NCI-H1105 treated with DMSO at 0.1 percent for 48 hours (cell line): Measurements from ENCODE around the gene TBCB.
"Not testable (repeated sequence)": the region's sequence is repeated elsewhere in the genome, so short reads cannot be mapped to it uniquely, and the experiment has no call there.

Experiments
- DNase-seq: peaks from one replicate; lab custom pipeline; 2025; lab: John Stamatoyannopoulos, UW

The TBCB gene

DNA sequence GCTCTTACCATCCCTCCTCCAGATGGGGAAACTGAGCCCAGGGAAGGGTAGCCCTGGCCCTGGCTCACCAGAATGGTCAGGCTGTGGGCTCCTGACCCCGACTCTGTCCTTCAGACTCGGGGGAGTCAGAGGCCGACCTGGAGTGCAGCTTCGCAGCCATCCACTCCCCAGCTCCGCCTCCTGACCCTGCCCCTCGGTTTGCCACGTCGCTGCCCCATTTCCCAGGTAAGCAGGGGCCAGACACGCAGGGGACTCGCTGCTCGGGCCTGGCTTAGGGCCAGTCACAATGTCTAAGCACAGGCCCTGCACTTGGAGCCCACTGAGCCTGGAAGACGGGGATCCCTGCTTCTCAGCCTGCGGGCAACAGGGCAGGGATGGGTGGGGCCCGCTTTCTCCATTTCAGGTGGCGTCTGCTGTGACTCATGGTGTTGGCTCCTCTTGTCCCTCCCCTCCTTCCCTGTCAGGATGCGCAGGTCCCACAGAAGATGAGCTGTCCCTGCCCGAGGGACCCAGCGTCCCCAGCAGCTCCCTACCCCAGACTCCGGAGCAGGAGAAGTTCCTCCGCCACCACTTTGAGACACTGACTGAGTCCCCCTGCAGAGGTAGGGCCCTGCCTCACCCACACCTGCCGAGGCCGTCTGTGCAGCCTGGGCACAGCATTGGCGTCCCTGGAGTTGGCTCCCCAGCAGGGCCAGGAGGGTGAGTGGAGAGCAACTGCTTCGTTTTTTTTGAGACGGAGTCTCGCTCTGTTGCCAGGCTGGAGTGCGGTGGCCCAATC, 13.5 kb upstream of the TBCB start:
- DNase-seq: no peak

DNA sequence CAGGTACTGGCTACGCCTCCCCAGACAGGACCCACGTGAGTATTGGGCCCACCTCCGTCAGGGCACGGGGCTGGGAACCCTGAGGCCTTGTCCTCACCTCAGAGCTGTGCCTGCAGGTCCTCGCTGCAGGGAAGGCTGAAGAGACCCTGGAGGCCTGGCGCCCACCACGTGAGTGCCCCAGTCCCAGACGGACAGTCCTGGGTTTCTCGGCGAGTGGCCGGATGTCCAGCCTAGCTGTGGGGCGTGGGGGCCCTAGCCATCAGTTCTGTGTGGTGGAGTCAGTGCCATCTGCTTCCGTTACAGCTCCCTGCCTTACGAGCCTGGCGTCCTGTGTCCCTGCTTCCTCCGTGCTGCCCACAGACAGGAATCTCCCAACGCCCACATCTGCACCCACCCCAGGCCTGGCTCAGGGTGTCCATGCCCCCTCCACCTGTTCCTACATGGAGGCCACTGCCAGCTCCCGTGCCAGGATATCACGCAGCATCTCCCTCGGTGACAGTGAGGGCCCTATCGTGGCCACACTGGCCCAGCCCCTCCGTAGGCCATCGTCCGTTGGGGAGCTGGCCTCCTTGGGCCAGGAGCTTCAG, 12.1 kb upstream of the TBCB start:
- DNase-seq: no peak

DNA sequence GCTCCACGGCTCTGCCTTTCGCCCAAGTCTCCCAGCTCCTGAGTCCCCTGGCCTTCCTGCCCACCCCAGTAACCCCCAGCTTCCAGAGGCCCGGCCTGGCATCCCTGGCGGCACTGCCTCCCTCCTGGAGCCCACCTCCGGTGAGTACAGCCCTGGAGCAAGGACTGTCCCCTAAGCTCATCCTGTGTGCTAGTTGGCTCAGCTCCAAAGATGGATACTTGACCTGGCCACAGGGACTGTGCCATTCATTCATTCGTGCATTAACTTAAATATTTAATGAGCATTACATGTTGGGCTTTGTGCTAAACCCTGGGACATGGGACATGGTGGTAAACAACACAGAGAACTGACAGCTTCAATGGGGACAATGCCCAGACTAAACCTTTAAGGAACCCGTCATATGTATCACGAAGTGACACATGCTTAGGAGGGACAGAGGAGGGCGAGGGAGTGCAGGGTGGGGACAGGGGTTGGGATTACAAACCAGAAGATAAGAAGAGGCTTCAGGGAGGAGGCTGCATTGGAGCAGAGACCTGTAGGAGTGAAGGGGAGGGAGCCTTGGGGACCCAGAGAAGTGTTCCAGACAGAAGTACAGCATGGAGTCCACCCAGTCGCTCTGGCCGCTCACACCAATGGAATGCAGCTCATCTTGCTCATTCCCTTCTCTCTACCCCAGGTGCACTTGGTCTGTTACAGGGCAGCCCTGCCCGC, 11.3 kb upstream of the TBCB start:
- DNase-seq: no peak

DNA sequence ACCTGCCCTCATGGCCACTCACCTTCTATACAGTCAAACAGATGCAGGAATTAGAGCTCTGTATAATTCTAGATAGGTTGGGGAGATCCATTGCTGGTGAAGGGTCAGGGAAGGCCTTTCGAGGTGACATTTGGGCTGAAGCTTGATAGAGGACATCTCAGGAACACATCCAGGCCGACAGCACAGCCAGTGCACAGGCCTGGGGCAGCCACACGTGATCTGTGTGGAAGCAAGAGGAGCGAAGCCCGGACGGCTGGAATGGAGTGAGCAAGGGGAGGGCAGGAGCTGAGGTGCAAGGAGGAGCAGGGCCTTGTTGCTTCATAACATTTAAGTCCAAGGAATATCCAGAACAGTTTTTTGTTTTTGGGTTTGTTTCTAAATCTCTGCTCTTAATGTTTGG, 8.8 kb upstream of the TBCB start:
- no peak for DNase-seq

DNA sequence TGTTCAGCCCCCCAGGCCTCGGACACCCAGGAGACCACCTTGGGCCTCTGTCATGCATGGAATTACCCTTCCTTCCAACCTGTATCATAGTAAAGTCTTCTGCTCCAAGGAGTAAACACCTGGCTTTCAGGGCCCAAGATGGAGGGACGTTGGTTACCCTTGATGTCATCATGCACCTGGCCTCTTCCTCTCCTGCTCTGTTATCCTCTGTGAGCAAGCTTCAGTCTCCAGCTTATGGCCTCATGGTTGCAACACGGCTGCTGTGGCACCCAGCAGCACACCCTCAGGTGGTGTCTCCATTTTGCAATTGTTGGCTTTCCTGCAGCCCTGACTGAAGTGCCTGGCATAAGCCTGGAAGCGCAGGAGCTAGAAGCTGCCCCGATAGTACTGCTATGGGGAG, 8.3 kb upstream of the TBCB start:
- DNase-seq: no peak

DNA sequence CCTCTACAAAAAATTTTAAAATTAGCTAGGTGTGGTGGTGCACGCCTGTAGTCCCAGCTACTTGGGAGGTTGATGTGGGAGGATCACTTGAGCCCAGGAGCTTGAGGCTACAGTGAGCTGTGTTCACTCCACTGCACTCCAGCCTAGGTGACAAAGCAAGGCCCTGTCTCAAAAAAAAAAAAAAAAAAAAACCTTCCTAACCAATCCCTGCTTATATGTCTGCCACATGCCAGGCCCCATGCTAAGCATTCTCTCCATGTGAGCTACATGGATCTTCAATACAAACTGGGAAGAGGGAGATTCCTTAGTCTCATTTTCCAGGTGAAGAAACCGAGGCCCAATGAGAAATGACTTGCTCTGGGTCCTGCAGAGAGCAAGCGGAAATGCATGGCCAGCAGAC, 6.6 kb upstream of the TBCB start:
- no peak for DNase-seq

DNA sequence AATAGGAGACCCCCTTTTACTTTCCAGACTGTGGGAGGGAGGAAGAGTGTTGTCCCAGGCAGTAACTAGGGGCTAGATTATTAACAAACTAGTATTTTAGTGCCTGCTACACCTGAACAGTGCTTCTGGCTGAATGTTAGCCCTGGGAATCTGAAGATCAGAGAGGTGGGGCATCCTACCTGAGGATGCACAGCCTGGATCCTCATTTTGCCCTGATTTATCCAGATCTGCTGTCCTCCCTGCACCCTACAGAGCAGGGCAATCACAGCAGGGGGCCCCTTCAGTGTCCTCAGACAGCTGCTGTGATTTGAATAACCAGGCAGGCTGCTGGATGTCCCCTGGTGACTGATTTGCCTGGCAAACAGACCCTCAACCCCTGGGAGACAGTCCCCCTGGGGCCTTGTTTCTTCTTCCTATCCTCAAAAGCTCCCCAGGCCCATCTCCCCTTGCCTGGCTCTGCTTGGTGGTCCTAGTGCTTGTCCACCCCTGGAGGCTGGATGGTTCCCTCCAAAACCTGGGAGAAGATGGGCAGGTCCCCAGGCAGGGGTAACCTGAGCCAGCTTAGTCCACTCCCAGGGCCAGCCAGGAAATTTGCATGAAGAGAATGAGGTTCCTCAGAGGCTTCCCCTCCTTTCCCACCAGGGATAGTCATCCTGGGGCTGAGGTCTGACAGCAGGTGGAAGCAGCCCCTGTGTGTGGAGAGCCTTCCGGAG, 4.6 kb upstream of the TBCB start, which contains the start of gene OVOL3:
Gene OVOL3 (plus strand): TSS at position 657 of the 713 bp plus-strand sequence. CDS start 60 bp downstream, outside the sequence.
- DNase-seq: no peak

DNA sequence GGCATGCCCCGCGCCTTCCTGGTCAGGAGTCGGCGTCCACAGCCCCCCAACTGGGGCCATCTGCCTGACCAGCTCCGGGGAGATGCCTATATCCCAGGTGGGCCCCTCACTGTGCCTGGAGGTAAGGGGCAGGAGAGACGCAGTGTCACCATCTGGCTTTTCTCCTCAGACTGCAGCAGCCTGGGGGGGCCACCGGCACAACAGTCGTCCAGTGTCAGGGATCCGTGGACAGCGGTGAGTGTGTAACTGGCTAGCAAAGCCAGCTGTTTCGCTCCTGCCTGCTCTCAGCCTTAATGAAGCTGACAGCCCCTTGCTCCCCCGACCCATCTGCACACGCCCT, 4.1 kb upstream of the TBCB start:
- no peak for DNase-seq

DNA sequence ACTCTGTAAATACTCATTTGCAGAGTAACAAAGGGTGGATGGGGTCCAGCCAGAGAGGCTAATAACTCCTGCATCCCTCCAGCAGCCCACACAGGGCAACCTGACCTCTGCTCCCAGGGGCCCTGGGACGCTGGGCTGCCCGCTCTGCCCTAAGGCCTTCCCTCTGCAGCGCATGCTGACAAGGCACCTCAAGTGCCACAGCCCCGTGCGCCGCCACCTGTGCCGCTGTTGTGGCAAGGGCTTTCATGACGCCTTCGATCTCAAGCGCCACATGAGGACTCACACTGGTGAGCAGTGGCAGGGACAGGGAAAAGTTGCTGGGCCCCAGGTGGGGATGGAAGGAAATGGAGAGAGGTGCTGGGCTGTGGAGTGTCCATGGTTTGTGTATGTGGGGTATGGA, 2.6 kb upstream of the TBCB start:
- DNase-seq: no peak

DNA sequence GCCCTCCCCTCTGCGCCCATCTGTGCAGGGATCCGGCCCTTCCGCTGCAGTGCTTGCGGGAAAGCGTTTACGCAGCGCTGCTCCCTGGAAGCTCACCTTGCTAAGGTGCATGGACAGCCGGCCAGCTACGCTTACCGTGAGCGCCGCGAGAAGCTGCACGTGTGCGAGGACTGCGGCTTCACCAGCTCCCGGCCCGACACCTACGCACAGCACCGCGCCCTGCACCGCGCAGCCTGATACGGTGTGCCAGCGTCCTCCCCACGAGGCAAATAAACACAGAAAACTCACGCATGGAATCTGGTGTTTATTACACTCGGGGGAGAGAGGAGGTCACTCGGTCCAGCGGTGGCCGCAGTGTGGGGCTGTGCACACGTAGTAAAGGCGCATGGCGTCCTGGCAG, 1.8 kb upstream of the TBCB start:
- no peak for DNase-seq

DNA sequence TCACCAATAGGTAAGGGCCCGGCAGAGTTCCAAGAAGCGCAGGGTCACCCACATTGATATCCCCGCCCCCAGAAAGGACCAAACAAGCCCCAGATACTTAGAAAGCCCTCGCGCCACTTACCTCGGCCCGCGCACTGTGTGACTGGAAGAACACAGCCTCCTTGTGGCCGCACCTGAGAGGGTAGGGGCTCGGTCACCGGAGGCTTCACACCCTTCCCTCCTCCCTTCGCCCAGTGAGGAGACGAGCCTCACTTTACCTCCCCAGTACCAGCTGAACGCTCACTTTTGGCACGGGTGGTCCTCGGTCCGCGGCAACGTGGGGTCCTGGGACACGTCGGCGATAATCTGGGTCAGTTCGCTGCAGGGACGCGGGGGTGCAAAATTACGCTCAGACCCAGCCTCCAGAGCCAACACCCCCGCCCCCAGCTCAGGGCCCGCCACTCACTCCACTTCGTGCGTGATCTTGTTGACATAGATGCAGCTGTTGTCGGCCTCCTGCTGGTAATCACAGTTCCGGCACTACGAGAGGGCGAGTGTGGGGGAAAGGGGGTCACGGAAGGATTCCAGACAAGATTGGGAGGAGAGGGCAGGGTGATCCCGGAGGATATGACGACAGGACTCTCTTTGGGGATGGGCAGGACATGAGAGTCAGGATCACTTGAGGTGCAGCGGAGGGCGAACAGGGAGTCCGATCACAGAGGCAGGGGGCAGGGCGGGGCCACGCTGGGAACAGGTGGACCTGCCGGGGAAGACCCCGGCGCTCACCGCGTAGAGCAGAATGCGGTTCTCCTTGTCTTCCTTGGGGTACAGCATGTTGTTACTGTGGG, 1.2 kb upstream of the TBCB start:
- peak; percentile 50 for DNase-seq

DNA sequence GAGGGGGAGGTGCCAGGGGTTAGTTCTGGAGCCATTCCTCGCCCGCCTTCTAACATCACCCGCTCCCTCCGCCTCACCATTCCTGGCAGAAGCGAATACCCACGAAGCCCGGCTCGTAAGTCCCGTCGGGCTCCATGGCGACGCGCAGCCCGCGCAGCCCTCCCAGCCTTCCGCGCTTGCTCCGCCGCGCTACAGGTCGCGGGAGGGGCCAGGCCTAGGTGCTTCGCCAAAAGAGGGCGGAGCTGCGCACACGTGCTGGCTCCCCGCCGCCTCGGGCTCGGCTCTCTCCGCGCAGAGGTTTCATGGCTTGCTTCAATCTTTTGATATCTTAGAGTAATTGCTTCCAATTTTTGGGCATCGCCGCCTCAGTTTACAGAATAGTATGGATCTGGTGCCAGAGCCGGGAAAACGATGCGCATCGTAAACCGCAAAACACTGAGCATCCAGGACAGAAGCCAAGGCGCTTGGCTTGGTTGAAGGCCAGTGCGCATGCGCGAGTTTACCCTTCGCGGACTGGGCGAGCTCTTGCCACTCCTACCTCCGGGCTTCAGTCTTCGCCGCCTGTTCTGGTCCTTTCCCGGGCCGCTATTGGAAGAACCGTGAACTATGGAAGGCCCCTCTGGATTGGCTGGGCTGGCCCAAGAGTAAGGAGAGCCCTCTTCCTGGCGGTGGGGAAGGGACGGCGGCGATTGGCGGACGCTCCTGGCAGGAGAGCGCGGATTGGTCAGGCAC, 381 bp upstream of the TBCB start, which contains the start of gene POLR2I:
Gene POLR2I (minus strand): TSS at position 155 of the 732 bp plus-strand sequence. CDS start 19 bp downstream, at position 136.
- DNase-seq: peak; percentile 99

DNA sequence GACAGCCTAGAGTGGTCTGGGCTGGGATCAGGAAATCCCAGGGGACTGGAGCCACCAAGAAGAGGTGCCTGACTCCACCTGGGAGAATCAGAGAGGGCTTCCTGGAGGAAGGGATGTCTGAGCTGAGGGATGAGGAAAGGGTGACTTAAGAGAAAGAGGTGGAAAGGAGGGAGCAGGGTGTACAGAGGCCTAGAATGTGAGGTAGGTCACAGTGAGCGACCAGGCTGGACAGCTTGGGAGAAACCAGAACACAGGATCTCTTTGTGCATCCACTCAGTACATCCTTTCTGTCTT, 1.0 kb downstream of the TBCB start:
- DNase-seq: no peak

DNA sequence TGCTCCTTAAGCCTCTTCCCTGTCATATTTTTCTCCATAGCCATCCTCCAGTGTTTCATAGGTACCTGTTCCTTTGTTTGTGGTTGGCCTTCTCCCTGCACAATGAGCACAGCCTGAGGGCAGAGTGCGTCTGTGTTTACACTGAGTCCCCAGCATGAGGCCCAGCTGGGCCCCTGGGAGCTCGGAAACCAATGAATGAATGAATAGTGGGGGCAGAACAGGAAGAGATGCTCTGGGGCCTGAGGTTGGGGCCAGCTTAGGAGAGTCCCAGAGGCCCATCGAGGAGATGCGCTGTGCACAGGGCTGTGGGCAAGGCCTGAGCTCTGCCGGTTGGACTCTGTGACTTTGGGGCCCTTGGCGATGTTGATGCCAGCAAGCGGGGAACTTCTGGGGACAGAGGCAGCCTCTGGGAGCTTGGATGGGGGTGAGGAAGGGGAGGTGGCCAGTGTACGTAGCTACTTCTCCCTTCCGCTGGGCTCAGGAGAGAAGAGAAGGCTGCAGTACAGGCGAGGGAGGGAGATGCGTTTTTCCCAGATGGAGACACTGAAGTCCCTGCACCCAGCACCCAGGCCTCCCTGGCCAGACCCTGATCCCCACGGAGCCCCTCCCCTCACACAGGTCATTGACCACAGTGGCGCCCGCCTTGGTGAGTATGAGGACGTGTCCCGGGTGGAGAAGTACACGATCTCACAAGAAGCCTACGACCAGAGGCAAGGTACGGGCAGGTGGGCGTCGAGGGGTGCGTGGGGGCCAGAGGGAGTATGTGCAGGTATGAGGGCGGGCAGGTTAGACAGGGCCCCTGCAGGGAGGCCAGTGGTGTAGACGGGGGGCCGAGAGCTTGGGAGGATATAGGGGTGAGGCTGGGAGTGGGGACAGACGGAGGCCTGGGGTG, 5.1 kb downstream of the TBCB start:
- DNase-seq: no peak

DNA sequence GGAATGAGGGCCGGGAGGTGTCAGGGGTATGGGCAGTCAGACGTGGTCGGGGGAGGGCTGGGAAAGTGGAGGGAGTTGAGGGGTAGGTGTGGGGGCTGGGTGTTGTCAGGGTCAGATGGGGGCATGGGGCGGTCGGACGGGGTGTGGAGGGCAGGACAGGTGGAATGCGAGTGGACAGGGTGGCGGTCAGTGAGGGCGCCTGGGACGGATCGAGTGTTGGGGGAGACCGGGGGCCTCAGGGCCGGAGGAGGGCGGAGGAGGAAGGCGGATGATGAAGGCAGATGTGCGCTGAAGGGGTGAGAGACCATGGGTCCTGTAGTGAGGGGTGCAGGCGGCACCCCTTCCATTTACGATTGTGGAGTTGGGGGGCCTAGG, 5.7 kb downstream of the TBCB start:
- DNase-seq: no peak

DNA sequence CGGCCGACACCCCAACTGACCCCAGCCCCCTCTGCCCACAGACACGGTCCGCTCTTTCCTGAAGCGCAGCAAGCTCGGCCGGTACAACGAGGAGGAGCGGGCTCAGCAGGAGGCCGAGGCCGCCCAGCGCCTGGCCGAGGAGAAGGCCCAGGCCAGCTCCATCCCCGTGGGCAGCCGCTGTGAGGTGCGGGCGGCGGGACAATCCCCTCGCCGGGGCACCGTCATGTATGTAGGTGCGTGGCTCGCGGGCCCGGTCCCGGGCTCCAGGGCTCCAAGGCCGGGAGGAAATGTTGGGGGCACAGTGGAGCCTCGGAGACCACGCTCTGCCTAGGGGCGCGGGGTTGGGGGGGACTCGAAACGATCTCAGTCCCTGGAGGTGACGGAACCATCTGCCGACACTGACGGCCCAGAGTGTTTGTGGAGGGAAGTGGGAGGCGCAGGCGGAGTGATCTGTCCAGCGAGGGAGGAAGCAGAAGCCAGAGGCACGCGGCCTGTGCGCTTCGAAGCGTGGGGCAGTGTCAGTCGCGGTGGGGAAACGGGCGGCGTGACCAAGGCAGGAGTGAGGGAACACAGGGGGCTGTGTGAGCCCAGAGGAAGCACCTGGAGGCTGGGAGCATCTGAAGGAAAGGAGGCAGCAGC, 6.3 kb downstream of the TBCB start:
- no peak for DNase-seq

DNA sequence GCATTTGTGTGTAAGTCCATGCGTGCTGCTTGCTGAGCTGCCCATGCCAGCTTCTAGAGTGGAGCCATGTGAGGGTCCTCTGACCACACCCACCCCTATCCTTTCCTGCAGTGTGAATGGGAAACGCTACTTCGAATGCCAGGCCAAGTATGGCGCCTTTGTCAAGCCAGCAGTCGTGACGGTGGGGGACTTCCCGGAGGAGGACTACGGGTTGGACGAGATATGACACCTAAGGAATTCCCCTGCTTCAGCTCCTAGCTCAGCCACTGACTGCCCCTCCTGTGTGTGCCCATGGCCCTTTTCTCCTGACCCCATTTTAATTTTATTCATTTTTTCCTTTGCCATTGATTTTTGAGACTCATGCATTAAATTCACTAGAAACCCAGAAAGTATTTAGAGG, 10.3 kb downstream of the TBCB start:
- DNase-seq: no peak

DNA sequence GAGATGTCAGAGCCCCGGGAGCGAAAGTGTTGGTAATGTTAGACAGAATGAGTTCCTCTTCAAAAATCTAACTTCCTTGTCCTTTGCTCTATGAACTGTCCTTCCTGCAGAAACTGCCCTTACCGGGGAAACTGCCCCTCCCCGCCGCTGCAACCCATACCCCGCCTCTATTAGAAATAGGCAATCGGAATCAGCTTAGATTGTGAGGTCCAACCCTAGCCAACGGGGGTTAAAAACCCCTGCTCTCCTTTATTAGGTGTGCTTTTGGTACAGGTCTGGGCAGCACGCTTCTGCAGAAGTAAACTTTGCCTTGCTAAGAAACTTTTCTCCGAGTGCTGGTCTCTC, 13.1 kb downstream of the TBCB start:
- DNase-seq: no peak

DNA sequence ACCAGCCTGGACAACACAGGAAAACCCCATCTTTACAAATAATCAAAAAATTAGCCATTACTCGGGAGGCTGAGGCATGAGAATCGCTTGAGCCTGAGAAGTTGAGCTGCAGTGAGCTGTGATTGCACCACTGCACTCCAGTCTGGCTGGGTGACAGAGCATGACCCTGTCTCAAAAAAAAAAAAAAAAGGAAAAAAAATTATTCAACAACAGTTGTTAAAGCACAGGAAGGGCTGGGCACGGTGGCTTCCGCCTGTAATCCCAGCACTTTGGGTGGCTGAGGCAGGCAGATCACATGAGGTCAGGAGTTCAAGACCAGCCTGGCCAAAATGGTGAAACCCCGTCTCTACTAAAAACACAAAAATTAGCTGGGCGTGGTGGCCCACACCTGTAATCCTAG, 16.0 kb downstream of the TBCB start:
- not testable (repeated sequence) for DNase-seq

DNA sequence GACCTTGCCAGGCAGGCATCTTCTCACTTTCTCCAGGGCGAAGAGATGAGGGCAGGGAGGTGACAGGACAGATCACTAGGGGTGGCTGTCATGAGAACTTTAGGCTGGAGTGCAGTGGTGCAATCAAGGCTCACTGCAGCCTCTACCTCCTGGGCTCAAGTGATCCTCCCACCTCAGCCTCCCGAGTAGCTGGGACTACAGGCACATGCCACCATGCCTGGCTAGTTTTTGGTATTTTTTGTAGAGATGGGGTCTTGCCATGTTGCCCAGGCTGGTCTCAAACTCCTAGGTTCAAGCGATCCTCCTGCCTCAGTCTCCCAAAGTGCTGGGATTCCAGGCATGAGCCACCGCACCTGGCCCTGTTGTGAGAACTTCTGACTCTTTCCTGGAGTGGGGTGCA, 19.6 kb downstream of the TBCB start:
- DNase-seq: not testable (repeated sequence)
